Vagina (tissue), 2 donors: ENCODE data around the gene SERPINB10. TPM values are rescaled to one million over a fixed set of nuclear protein-coding genes. Genes with fewer than 3 reads are reported as not detected.
A peak's percentile ranks its signal among the peaks of the same experiment; 100 is the strongest.

ENCODE experiments used
- DNase-seq, 2 donors: peaks; one replicate each; pipeline ENCODE4 v3.0.0-alpha.2; 2017; ENCODE audit errors: extremely low spot score in 2 of 2
- H3K27ac ChIP-seq: fragments of 200-600 bp; sonication (generic); one replicate; pipeline ENCODE4 v1.5.1; 2019
- H3K27me3 ChIP-seq: fragments of 200-600 bp; sonication (generic); one replicate; pipeline ENCODE4 v1.5.1; 2019
- H3K36me3 ChIP-seq, 2 donors: fragments of 200-600 bp; sonication (generic); one replicate each; pipeline ENCODE4 v1.5.1; 2017 to 2019
- H3K4me1 ChIP-seq: fragments of 200-600 bp; sonication (generic); one replicate; pipeline ENCODE4 v1.5.1; 2019
- H3K4me3 ChIP-seq, 2 donors: fragments of 200-600 bp; sonication (generic); 1 replicate in 1 of 2; 2 replicates in 1 of 2; pipeline ENCODE4 v1.5.1; 2016 to 2019
- H3K9me3 ChIP-seq: fragments of 200-600 bp; sonication (generic); one replicate; pipeline ENCODE4 v1.5.1; 2019
- POLR2A ChIP-seq, 2 donors: fragments of 450-650 bp; IDR thresholded peaks; one replicate each; pipeline ENCODE4 v1.6.1; 2017; ENCODE audit warnings: antibody characterized with exemption in 2 of 2, mild to moderate bottlenecking in 2 of 2, moderate library complexity in 2 of 2
- POLR2AphosphoS5 ChIP-seq, 2 donors: sonication (generic); formaldehyde crosslinking; IDR thresholded peaks; one replicate each; pipeline ENCODE4 v1.9.0; 2017; ENCODE audit warnings: antibody characterized with exemption in 2 of 2, mild to moderate bottlenecking in 2 of 2, low read depth in 1 of 2; ENCODE audit not compliant: insufficient read depth in 1 of 2
- intact Hi-C: fragments of 100-400 bp; cut with DNase I; formaldehyde crosslinking; loops from one replicate; pipeline ENCODE4 v1.15.1; 2023
- total RNA-seq: library from RNA; depleted of rRNA; stranded (reverse); fragments of >200 nt; gene quantifications from one replicate; pipeline ENCODE4 v1.2.3, GENCODE V29; 2016
- TF ChIP-seq, protein P1 (sequence below), 3 experiments: fragments of 450-650 bp in 2 of 3; fragments of 200-600 bp in 1 of 3; sonication (generic) in 1 of 3; IDR thresholded peaks; one replicate each; pipeline ENCODE4 v1.5.1; 2017 to 2019; ENCODE audit warnings: antibody characterized with exemption in 3 of 3, mild to moderate bottlenecking in 2 of 3, moderate library complexity in 2 of 3

SERPINB10 gene
- total RNA-seq, 1 donor from 2014 or later: 0.98 TPM

DNA sequence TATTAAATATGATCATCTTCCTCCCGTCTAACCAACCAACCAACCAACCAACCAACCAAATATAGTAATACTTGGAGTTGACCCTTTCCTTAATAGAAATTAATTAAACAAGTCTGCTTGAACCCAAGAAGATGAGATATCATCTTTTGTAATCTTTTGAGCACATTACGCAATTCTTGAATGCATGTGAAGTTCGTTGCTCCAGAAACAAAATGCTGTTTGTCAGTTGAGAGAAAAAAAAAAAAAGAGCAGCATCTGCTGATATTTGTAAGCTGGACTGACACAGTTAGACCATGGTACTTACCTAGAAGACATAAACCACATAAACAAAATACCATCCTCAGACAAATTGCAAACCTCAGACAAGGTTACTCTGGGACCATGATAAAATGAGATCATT, 29.4 kb upstream of the SERPINB10 start:
- no peak for DNase-seq
- Histone ChIP-seq H3K9me3 (no peaks in the 10 kb centered on the region), H3K27ac (no peak overlapping the region), H3K27me3 (no peaks in the 10 kb centered on the region), H3K4me1 (no peaks in the 10 kb centered on the region), H3K4me3 (no peak overlapping the region), H3K36me3 (no peaks in the 10 kb centered on the region)
- TF ChIP-seq, protein P1, sequence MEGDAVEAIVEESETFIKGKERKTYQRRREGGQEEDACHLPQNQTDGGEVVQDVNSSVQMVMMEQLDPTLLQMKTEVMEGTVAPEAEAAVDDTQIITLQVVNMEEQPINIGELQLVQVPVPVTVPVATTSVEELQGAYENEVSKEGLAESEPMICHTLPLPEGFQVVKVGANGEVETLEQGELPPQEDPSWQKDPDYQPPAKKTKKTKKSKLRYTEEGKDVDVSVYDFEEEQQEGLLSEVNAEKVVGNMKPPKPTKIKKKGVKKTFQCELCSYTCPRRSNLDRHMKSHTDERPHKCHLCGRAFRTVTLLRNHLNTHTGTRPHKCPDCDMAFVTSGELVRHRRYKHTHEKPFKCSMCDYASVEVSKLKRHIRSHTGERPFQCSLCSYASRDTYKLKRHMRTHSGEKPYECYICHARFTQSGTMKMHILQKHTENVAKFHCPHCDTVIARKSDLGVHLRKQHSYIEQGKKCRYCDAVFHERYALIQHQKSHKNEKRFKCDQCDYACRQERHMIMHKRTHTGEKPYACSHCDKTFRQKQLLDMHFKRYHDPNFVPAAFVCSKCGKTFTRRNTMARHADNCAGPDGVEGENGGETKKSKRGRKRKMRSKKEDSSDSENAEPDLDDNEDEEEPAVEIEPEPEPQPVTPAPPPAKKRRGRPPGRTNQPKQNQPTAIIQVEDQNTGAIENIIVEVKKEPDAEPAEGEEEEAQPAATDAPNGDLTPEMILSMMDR (IDR thresholded peaks at IDR 0.05): no peak
- TF ChIP-seq POLR2AphosphoS5 (IDR thresholded peaks at IDR 0.05; ENCODE audit: insufficient read depth in 1 of 2, low read depth in 1 of 2): no peak
- TF ChIP-seq POLR2A (IDR thresholded peaks at IDR 0.05): no peak
- intact Hi-C loops: no loop called here

DNA sequence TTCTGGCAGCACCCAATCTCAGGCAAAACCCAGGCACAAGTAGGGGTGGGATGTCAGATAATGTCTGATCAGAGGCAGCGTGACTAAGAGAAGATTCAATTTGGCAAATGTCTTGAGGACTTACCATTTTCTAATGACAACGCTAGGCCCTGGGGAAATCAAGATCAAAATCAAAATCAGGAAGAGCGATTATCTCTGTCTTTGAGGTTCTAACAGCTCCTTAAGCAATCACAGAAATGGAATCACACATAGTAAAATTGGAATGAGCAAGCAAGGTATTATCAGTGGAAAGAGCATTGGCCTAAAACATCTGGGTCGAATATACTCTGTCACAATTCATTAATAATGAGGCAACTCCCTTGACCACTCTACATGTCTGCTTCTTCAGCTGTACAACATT, 28.8 kb upstream of the SERPINB10 start:
- no peak overlapping the region for H3K4me3 ChIP-seq
- H3K4me1 ChIP-seq: no peaks in the 10 kb centered on the region
- TF ChIP-seq, protein P1 (IDR thresholded peaks at IDR 0.05): no peak
- no peak for TF ChIP-seq POLR2A (IDR thresholded peaks at IDR 0.05)
- TF ChIP-seq POLR2AphosphoS5 (IDR thresholded peaks at IDR 0.05; ENCODE audit: insufficient read depth in 1 of 2, low read depth in 1 of 2): no peak

DNA sequence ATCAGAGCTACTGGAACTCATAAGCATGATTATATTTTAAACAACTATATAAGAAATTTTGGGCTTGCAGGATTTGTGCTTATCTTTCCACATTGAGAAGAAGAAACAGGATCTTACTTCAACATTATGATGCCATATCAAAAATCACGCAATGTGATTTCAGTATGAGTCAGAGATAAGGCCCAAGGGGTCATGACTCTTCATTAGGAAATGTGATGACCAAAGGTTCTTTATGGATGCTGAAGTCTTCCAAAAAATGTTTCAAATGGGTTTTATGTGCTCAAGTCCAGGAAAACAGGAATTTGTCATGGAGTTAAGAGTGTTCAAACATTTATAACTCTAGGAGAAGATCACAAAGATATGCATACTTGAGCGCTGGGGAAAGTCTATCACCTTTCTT, 28.0 kb upstream of the SERPINB10 start:
- H3K9me3 ChIP-seq: no peaks in the 10 kb centered on the region
- H3K4me1 ChIP-seq: no peaks in the 10 kb centered on the region
- intact Hi-C loops: no loop called here
- TF ChIP-seq POLR2AphosphoS5 (IDR thresholded peaks at IDR 0.05; ENCODE audit: insufficient read depth in 1 of 2, low read depth in 1 of 2): no peak
- TF ChIP-seq, protein P1 (IDR thresholded peaks at IDR 0.05): no peak
- no peak for TF ChIP-seq POLR2A (IDR thresholded peaks at IDR 0.05)
- H3K36me3 ChIP-seq: no peaks in the 10 kb centered on the region
- no peak overlapping the region for H3K4me3 ChIP-seq
- no peak overlapping the region for H3K27ac ChIP-seq
- DNase-seq: no peak
- no peaks in the 10 kb centered on the region for H3K27me3 ChIP-seq

More for the DNA sequence above, 28.8 kb upstream of the SERPINB10 start:
- DNase-seq: no peak
- H3K9me3 ChIP-seq: no peaks in the 10 kb centered on the region
- intact Hi-C loops: no loop called here
- no peaks in the 10 kb centered on the region for H3K27me3 ChIP-seq
- H3K27ac ChIP-seq: no peak overlapping the region
- no peaks in the 10 kb centered on the region for H3K36me3 ChIP-seq

DNA sequence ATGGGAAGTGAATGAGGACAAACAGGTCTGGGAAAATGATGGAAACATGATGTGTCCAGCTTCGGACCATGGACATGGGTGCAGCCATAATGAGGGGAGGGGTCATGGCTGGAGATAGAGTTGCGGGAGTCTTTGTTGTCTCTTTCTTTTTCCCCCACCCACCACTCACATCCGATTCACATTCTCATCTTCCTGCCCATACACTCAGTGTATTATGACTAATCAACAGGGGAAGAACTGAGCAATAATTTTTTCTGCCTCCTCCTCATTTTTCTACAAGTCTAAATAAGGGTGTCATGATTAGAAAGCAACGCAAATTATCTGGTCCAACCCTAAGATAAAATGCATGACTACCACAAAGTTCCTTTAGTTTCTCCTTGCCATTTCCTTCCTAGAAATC, 25.9 kb upstream of the SERPINB10 start:
- TF ChIP-seq POLR2AphosphoS5 (IDR thresholded peaks at IDR 0.05; ENCODE audit: insufficient read depth in 1 of 2, low read depth in 1 of 2): no peak
- TF ChIP-seq, protein P1 (IDR thresholded peaks at IDR 0.05): no peak
- TF ChIP-seq POLR2A (IDR thresholded peaks at IDR 0.05): no peak
- DNase-seq: no peak
- intact Hi-C loops: no loop called here

DNA sequence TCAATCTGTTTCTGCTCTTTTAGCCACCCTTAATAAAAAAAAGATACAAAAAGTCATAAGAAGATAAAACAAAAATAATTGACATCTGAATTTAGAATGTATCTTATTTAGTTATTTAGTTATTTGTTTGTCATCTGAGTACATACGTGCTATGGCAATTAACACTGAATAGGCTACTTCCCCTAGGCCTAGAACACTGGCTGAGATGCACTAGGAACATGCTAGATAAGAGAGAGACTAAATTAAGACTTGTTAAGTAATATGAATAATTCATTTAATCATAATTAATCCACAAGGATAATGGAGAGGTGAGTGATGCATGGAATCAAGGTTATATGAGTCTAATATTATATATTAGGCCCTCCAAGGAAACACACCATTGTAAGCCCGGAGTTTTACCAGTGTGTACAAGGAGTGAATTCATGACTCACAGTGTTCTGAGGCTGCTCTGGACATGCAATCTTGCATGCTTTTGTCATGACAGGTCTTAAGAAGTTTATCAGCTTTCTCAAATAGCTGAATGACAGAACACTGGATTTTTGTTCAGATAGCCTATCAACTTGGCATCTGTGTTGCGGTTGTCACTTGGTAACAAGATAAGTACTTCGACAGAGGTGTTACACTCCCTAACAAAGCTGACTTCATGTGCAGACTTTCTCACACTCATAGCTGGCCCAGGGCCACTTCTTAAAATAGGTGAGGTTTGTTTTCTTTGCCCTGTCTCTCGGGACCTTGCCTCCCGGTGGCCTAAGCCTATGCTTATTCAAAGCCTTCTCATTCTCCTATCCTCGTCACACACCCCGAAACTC, 25.2 kb upstream of the SERPINB10 start:
- no peak overlapping the region for H3K27ac ChIP-seq
- TF ChIP-seq, protein P1 (IDR thresholded peaks at IDR 0.05): no peak
- TF ChIP-seq POLR2AphosphoS5 (IDR thresholded peaks at IDR 0.05; ENCODE audit: insufficient read depth in 1 of 2, low read depth in 1 of 2): peak in 1 of 2 donors; percentile 51
- H3K27me3 ChIP-seq: no peaks in the 10 kb centered on the region
- DNase-seq: no peak
- no peaks in the 10 kb centered on the region for H3K36me3 ChIP-seq
- no peaks in the 10 kb centered on the region for H3K9me3 ChIP-seq
- H3K4me1 ChIP-seq: no peaks in the 10 kb centered on the region
- no peak overlapping the region for H3K4me3 ChIP-seq
- intact Hi-C loops: no loop called here

More for the DNA sequence above, 25.9 kb upstream of the SERPINB10 start:
- H3K9me3 ChIP-seq: no peaks in the 10 kb centered on the region
- H3K4me3 ChIP-seq: no peak overlapping the region
- no peak overlapping the region for H3K27ac ChIP-seq
- no peaks in the 10 kb centered on the region for H3K4me1 ChIP-seq
- no peaks in the 10 kb centered on the region for H3K27me3 ChIP-seq
- H3K36me3 ChIP-seq: no peaks in the 10 kb centered on the region
